Measurements from ENCODE around the gene KLF11. TPM values are rescaled to one million over a fixed set of nuclear protein-coding genes. Genes with fewer than 3 reads are reported as not detected.
A peak's percentile ranks its signal among the peaks of the same experiment; 100 is the strongest.

KLF11 gene
- total and polyA plus RNA-seq, 9 of the 15 experiments (the other 6 are each of a cell fraction or from before 2014, with no cell fraction given) = 2.1 to 13.4 (median 6.5) TPM

DNA sequence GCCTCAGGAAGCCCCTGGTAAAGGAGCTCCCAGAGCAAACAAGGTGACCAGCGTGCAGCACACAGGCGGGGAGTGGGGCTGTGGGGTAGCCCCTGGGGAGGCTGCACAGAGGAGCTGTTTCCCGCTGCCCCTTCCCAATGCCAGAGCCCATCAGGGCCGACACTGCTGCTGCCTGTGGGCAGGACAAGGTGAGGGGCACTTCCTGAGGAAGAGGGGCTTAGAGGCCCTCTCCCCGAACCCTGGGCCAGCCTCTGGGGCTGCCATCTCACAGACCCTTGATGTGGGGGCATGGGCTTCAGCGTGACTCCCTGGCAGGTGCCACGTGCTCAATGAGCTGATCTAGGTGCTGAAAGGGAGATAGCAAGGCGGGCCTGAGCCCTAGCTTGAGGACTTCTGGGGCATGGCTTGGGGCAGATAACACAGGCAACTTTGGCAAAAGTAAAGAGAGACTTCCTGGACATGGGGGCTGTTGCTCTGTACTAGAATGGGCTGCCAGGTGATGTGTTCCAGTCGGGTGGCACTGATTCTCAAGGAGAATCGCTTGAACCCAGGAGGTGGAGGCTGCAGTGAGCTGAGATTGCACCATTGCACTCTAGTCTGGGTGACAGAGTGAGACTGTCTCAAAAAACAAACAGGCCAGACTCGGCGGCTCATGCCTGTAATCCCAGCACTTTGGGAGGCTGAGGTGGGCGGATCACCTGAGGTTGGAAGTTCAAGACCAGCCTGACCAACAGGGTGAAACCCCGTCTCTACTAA, 9.9 kb upstream of the KLF11 start (continued):
- TF ChIP-seq, protein P1, sequence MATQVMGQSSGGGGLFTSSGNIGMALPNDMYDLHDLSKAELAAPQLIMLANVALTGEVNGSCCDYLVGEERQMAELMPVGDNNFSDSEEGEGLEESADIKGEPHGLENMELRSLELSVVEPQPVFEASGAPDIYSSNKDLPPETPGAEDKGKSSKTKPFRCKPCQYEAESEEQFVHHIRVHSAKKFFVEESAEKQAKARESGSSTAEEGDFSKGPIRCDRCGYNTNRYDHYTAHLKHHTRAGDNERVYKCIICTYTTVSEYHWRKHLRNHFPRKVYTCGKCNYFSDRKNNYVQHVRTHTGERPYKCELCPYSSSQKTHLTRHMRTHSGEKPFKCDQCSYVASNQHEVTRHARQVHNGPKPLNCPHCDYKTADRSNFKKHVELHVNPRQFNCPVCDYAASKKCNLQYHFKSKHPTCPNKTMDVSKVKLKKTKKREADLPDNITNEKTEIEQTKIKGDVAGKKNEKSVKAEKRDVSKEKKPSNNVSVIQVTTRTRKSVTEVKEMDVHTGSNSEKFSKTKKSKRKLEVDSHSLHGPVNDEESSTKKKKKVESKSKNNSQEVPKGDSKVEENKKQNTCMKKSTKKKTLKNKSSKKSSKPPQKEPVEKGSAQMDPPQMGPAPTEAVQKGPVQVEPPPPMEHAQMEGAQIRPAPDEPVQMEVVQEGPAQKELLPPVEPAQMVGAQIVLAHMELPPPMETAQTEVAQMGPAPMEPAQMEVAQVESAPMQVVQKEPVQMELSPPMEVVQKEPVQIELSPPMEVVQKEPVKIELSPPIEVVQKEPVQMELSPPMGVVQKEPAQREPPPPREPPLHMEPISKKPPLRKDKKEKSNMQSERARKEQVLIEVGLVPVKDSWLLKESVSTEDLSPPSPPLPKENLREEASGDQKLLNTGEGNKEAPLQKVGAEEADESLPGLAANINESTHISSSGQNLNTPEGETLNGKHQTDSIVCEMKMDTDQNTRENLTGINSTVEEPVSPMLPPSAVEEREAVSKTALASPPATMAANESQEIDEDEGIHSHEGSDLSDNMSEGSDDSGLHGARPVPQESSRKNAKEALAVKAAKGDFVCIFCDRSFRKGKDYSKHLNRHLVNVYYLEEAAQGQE (IDR thresholded peaks at IDR 0.05; ENCODE audit: borderline replicate concordance) = peak; percentile 94
- TF ChIP-seq, protein P1 (CRISPR knock-in tag; IDR thresholded peaks at IDR 0.05; ENCODE audit: low read depth) = peak; percentile 92
- TF ChIP-seq ZFP91 (CRISPR knock-in tag; IDR thresholded peaks at IDR 0.05) (no peak), MAX (CRISPR knock-in tag; IDR thresholded peaks at IDR 0.05) (peak; percentile 79), HNRNPH1 (optimal IDR thresholded peaks at IDR 0.05; ENCODE audit: low read depth, low read length) (no peak), ARID3A (IDR thresholded peaks at IDR 0.05; ENCODE audit: borderline replicate concordance, low read depth, low read length) (no peak), RBM22 (IDR thresholded peaks at IDR 0.05; ENCODE audit: low read depth, low read length, poor library complexity, severe bottlenecking) (no peak), ZNF347 (CRISPR knock-in tag; IDR thresholded peaks at IDR 0.05; ENCODE audit: low read depth) (no peak), ZBTB17 (CRISPR knock-in tag; IDR thresholded peaks at IDR 0.05) (no peak), L3MBTL2 (IDR thresholded peaks at IDR 0.05) (peak; percentile 73), HDAC8 (tag; IDR thresholded peaks at IDR 0.05) (no peak), CBX3 (IDR thresholded peaks at IDR 0.05; ENCODE audit: borderline replicate concordance in 1 of 2, low read length in 2 of 2) (no peak)
- TF ChIP-seq, protein P2, sequence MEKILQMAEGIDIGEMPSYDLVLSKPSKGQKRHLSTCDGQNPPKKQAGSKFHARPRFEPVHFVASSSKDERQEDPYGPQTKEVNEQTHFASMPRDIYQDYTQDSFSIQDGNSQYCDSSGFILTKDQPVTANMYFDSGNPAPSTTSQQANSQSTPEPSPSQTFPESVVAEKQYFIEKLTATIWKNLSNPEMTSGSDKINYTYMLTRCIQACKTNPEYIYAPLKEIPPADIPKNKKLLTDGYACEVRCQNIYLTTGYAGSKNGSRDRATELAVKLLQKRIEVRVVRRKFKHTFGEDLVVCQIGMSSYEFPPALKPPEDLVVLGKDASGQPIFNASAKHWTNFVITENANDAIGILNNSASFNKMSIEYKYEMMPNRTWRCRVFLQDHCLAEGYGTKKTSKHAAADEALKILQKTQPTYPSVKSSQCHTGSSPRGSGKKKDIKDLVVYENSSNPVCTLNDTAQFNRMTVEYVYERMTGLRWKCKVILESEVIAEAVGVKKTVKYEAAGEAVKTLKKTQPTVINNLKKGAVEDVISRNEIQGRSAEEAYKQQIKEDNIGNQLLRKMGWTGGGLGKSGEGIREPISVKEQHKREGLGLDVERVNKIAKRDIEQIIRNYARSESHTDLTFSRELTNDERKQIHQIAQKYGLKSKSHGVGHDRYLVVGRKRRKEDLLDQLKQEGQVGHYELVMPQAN (IDR thresholded peaks at IDR 0.05; ENCODE audit: borderline replicate concordance) = peak; percentile 63; the same call in 1 of the 2 replicates
